Measurements from ENCODE around the gene MAP4K4.

The MAP4K4 gene

DNA sequence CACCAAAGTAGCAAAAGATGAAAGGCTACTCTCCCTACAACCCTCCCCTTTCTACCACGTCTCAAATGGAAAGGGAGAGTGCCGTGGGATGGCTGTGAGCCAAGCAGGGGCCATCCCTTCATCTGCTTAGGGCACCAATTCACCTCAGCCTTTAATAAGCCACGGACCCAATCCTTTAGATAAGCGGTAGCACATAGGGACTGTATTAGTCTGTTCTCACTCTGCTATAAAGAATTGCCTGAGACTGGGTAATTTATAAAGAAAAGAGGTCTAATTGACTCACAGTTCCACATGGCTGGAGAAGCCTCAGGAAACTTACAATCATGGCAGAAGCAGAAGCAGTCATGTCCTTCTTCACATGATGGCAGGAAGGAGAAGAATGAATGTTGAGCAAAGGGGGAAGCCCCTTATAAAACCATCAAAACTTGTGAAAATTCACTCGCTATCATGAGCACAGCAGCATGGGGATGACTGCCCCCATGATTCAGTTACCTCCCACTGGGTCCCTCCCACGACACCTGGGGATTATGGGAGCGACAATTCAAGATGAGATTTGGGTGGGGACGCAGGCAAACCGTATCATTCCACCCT lies 208.3 kb downstream of the MAP4K4 start:
- H3K9me2 ChIP-seq (replicated peaks; ENCODE audit: insufficient read depth, low read length): no peaks in the 10 kb centered on the region
- no peak for TF ChIP-seq EZH2phosphoT487 (conservative IDR thresholded peaks at IDR 0.05; ENCODE audit: low read length)
- TF ChIP-seq, protein P1, sequence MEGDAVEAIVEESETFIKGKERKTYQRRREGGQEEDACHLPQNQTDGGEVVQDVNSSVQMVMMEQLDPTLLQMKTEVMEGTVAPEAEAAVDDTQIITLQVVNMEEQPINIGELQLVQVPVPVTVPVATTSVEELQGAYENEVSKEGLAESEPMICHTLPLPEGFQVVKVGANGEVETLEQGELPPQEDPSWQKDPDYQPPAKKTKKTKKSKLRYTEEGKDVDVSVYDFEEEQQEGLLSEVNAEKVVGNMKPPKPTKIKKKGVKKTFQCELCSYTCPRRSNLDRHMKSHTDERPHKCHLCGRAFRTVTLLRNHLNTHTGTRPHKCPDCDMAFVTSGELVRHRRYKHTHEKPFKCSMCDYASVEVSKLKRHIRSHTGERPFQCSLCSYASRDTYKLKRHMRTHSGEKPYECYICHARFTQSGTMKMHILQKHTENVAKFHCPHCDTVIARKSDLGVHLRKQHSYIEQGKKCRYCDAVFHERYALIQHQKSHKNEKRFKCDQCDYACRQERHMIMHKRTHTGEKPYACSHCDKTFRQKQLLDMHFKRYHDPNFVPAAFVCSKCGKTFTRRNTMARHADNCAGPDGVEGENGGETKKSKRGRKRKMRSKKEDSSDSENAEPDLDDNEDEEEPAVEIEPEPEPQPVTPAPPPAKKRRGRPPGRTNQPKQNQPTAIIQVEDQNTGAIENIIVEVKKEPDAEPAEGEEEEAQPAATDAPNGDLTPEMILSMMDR (IDR thresholded peaks at IDR 0.05; ENCODE audit: insufficient read depth, low read length, poor library complexity, severe bottlenecking): no peak
- no peak overlapping the region for H3K9ac ChIP-seq (ENCODE audit: low read length)
- H3K4me2 ChIP-seq (ENCODE audit: low read depth, low read length, poor library complexity, severe bottlenecking): no peak overlapping the region
- no peaks in the 10 kb centered on the region for H4K20me1 ChIP-seq (ENCODE audit: low read depth, low read length)
- H3F3A ChIP-seq (ENCODE audit: insufficient read depth): no peaks in the 10 kb centered on the region
- no peaks in the 10 kb centered on the region for H3K36me3 ChIP-seq (ENCODE audit: low read length)
- no peak overlapping the region for H2AFZ ChIP-seq (ENCODE audit: low read depth, low read length, severe bottlenecking)
- no peaks in the 10 kb centered on the region for H3K79me2 ChIP-seq (ENCODE audit: insufficient read depth, low read length)
- H3K4me3 ChIP-seq (ENCODE audit: insufficient read depth, low read length, poor library complexity, severe bottlenecking): no peak overlapping the region
- peaks cover 23% of the 10 kb centered on the region for H3K9me3 ChIP-seq (ENCODE audit: insufficient read depth, low read length)
- no peak overlapping the region for H3K27ac ChIP-seq (ENCODE audit: low read depth, low read length)
- no peaks in the 10 kb centered on the region for H3K27me3 ChIP-seq (ENCODE audit: low read length)

- Histone ChIP-seq H3F3A (ENCODE audit: insufficient read depth) (no peaks in the 10 kb centered on the region), H2AFZ (ENCODE audit: low read depth, low read length, severe bottlenecking) (no peak overlapping the region), H3K27ac (ENCODE audit: low read depth, low read length) (no peak overlapping the region), H3K79me2 (ENCODE audit: insufficient read depth, low read length) (no peaks in the 10 kb centered on the region), H4K20me1 (ENCODE audit: low read depth, low read length) (no peaks in the 10 kb centered on the region), H3K9me2 (replicated peaks; ENCODE audit: insufficient read depth, low read length) (no peaks in the 10 kb centered on the region), H3K4me2 (ENCODE audit: low read depth, low read length, poor library complexity, severe bottlenecking) (no peak overlapping the region), H3K27me3 (ENCODE audit: low read length) (no peaks in the 10 kb centered on the region), H3K4me3 (ENCODE audit: insufficient read depth, low read length, poor library complexity, severe bottlenecking) (no peak overlapping the region), H3K9me3 (ENCODE audit: insufficient read depth, low read length) (peaks cover 23% of the 10 kb centered on the region), H3K36me3 (ENCODE audit: low read length) (no peaks in the 10 kb centered on the region), H3K9ac (ENCODE audit: low read length) (no peak overlapping the region)
- TF ChIP-seq, protein P1 (IDR thresholded peaks at IDR 0.05; ENCODE audit: insufficient read depth, low read length, poor library complexity, severe bottlenecking): no peak
- no peak for TF ChIP-seq EZH2phosphoT487 (conservative IDR thresholded peaks at IDR 0.05; ENCODE audit: low read length)
Measured at GRCh38 chr2:101909760-101910159, 212.3 kb downstream of the MAP4K4 start.

DNA sequence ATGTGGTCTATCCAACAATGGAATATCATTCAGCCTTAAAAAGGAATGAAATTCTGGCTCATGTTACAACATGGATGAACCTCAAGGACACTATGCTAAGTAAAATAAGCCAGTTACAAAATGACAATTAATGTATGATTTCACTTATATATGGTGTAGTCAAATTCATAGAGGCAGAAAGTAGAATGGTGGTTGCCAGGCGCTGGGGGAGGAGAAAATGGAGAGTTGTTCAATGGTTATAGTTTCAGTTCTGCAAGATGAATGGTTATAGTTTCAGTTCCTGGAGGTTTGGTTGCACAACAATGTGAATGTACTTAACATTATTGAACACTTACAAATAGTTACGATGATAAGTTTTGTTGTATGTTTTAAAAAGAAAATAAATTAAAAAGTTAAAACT lies 215.0 kb downstream of the MAP4K4 start:
- Histone ChIP-seq H3K9me3 (ENCODE audit: insufficient read depth, low read length) (peaks cover 11% of the 10 kb centered on the region), H3K79me2 (ENCODE audit: insufficient read depth, low read length) (no peaks in the 10 kb centered on the region), H3F3A (ENCODE audit: insufficient read depth) (no peaks in the 10 kb centered on the region), H3K36me3 (ENCODE audit: low read length) (no peaks in the 10 kb centered on the region), H3K27ac (ENCODE audit: low read depth, low read length) (no peak overlapping the region), H3K4me2 (ENCODE audit: low read depth, low read length, poor library complexity, severe bottlenecking) (no peak overlapping the region), H3K4me3 (ENCODE audit: insufficient read depth, low read length, poor library complexity, severe bottlenecking) (no peak overlapping the region), H3K9ac (ENCODE audit: low read length) (no peak overlapping the region), H3K9me2 (replicated peaks; ENCODE audit: insufficient read depth, low read length) (no peaks in the 10 kb centered on the region), H2AFZ (ENCODE audit: low read depth, low read length, severe bottlenecking) (no peak overlapping the region), H3K27me3 (ENCODE audit: low read length) (no peaks in the 10 kb centered on the region), H4K20me1 (ENCODE audit: low read depth, low read length) (no peaks in the 10 kb centered on the region)
- TF ChIP-seq EZH2phosphoT487 (conservative IDR thresholded peaks at IDR 0.05; ENCODE audit: low read length): no peak
- TF ChIP-seq, protein P1 (IDR thresholded peaks at IDR 0.05; ENCODE audit: insufficient read depth, low read length, poor library complexity, severe bottlenecking): no peak
